Measurements from ENCODE around the gene LSM7. TPM values are rescaled to one million over a fixed set of nuclear protein-coding genes. Genes with fewer than 3 reads are reported as not detected.

The LSM7 gene
- total RNA-seq, 4 donors from 2014 or later, result 57.2 to 140 (median 94.9) TPM

DNA sequence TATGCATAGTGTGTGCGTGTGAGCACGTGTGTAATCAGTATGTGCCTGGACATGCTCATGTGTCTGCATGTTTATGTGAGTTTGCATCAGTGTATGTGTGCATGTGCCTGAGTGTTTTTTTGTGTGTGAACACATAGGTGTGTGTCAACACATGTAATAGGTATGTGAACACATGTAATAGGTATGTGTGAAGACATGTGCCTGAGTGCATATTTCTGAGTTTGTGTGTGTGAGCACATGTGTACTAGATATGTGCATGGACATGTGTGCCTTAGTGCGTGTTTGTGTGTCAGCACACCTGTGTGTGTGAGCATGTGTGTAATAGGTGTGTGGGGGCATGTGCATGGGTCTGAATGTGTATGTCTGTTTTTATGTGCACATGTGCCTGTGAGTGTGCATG, 7.5 kb upstream of the LSM7 start:
- no peak overlapping the region for H3K4me3 ChIP-seq (ENCODE audit: low read depth, poor library complexity, severe bottlenecking)
- intact Hi-C loops (cut with DNase I; ENCODE audit: low total_unique reads), result no loop called here
- TF ChIP-seq POLR2A (IDR thresholded peaks at IDR 0.05), result no peak
- TF ChIP-seq, protein P1, sequence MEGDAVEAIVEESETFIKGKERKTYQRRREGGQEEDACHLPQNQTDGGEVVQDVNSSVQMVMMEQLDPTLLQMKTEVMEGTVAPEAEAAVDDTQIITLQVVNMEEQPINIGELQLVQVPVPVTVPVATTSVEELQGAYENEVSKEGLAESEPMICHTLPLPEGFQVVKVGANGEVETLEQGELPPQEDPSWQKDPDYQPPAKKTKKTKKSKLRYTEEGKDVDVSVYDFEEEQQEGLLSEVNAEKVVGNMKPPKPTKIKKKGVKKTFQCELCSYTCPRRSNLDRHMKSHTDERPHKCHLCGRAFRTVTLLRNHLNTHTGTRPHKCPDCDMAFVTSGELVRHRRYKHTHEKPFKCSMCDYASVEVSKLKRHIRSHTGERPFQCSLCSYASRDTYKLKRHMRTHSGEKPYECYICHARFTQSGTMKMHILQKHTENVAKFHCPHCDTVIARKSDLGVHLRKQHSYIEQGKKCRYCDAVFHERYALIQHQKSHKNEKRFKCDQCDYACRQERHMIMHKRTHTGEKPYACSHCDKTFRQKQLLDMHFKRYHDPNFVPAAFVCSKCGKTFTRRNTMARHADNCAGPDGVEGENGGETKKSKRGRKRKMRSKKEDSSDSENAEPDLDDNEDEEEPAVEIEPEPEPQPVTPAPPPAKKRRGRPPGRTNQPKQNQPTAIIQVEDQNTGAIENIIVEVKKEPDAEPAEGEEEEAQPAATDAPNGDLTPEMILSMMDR (IDR thresholded peaks at IDR 0.05), result no peak
- DNase-seq (ENCODE audit: low spot score in 2 of 2), result no peak
- 66 to 72% methylated on average over 3 of the region's 3 CpGs for WGBS, 2 donors

DNA sequence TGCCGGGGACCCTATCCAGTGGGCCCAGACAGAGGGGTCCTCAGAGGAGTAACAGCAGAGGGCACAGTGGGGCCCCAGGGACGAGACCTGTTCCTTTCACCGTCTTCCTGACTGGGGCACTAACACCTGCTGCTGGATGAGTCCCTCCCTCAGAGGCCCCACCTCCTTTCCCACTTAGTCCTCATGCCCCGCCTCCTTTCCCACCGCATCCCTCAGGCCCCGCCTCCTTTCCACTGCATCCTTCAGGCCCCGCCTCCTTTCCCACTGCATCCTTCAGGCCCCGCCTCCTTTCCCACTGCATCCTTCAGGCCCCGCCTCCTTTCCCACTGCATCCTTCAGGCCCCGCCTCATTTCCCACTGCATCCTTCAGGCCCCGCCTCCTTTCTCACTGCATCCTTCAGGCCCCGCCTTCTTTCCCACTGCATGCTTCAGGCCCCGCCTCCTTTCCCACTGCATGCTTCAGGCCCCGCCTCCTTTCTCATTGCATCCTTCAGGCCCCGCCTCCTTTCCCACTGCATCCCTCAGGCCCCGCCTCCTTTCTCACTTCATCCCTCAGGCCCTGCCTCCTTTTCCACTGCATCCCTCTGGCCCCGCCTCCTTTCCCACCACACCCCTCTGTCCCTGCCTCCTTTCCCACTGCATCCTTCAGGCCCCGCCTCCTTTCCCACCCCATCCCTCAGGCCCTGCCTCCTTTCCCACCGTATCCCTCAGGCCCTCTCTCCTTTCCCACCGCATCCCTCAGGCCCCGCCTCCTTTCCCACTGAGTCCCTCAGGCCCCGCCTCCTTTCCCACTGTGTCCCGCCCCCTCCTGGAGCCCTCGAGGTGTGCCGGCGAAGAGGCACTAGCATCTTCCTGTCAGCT, 6.8 kb upstream of the LSM7 start:
- TF ChIP-seq, protein P1 (IDR thresholded peaks at IDR 0.05), result no peak
- no peak for TF ChIP-seq POLR2A (IDR thresholded peaks at IDR 0.05)
- DNase-seq (ENCODE audit: low spot score in 2 of 2), result no peak
- intact Hi-C loops (cut with DNase I; ENCODE audit: low total_unique reads), result no loop called here
- no peak overlapping the region for H3K4me3 ChIP-seq (ENCODE audit: low read depth, poor library complexity, severe bottlenecking)
- WGBS, 2 donors, result 89% methylated on average over 26 of the region's 26 CpGs

DNA sequence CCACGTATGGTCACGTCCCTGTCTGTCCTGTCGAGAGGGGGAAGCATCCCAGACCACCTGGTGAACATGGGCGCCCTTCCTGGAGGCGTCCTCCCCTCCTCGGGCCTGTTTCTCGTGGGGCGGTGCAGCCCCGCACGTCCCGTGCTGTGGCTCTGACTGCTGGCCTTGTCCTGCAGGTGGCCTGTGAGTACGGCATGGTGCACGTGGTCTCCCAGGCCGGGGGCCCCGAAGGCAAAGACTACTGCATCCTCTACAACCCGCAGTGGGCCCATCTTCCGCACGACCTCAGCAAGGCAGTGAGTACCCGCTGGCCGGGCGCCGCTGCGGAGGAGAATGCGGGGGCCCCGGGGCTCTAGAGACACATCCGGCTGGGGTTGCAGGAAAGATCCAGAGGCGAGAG, 6.0 kb upstream of the LSM7 start:
- H3K4me3 ChIP-seq (ENCODE audit: low read depth, poor library complexity, severe bottlenecking), result no peak overlapping the region
- 96% methylated on average over 22 to 27 of the region's 27 CpGs for WGBS, 2 donors
- intact Hi-C loops (cut with DNase I; ENCODE audit: low total_unique reads), result no loop called here
- no peak for DNase-seq (ENCODE audit: low spot score in 2 of 2)
- no peak for TF ChIP-seq POLR2A (IDR thresholded peaks at IDR 0.05)
- TF ChIP-seq, protein P1 (IDR thresholded peaks at IDR 0.05), result no peak

DNA sequence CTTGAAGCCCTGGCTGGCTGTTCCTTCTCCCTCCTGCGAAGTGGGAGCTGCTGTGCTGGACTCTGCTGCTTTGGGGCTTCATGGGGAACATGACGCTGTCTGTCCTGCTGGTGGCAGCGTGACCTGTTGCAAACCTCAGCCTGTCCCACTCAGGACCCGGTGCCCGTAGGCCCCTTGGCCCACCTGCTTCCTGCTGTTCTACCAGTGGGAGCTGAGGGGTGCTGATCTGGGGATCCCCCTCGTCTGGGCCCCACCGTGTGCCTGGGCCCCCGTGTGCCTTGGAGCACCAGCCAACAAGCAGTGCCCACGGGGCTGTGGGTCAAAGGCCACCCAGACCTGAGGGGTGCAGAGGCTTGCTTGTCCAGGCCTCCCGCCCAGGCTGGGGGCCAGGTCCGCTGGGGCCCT, 5.4 kb upstream of the LSM7 start:
- no peak overlapping the region for H3K4me3 ChIP-seq (ENCODE audit: low read depth, poor library complexity, severe bottlenecking)
- TF ChIP-seq, protein P1 (IDR thresholded peaks at IDR 0.05), result no peak
- no peak for TF ChIP-seq POLR2A (IDR thresholded peaks at IDR 0.05)
- no peak for DNase-seq (ENCODE audit: low spot score in 2 of 2)
- WGBS, 2 donors, result 59 to 74% methylated on average over 8 of the region's 11 CpGs
- intact Hi-C loops (cut with DNase I; ENCODE audit: low total_unique reads), result no loop called here

DNA sequence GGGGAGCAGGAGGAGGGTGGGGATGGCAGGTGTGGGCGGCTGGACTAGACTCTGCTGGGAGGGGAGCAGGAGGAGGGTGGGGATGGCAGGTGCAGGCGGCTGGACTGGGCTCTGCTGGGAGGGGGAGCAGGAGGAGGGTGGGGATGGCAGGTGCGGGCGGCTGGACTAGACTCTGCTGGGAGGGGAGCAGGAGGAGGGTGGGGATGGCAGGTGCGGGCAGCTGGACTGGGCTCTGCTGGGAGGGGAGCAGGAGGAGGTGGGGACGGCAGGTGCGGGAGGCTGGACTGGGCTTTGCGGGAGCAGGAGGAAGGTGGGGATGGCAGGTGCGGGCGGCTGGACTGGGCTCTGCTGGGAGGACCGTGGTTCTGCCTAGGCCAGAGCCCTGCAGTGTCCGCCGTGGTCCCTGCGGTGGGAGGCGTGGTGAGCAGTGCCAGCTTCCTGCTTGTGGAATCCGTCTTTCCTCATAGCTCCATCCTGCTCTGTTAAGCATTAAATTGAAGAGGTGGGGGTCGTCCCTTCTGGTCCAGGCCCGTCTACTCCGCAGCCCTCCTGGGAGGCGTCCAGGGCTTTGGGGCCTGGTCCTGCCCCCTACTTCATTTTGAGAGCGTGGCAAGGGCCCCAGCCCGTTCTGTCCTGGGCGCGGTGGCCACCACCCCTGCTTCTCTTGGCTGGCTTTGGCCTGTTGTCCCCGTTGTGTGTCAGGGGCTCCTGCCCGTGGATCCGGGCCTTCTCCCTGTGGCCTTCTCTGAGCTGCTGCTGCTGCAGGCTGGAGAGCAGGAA, 4.8 kb upstream of the LSM7 start:
- TF ChIP-seq, protein P1 (IDR thresholded peaks at IDR 0.05), result no peak
- TF ChIP-seq POLR2A (IDR thresholded peaks at IDR 0.05), result no peak
- intact Hi-C loops (cut with DNase I; ENCODE audit: low total_unique reads), result no loop called here
- no peak overlapping the region for H3K4me3 ChIP-seq (ENCODE audit: low read depth, poor library complexity, severe bottlenecking)
- DNase-seq (ENCODE audit: low spot score in 2 of 2), result no peak
- WGBS, 2 donors, result 63 to 69% methylated on average over 25 to 26 of the region's 27 CpGs

Measured in lower leg skin (tissue), 4 donors.